Osteoblast (primary cell): ENCODE measurements around the gene DGKI. TPM values are rescaled to one million over a fixed set of nuclear protein-coding genes. Genes with fewer than 3 reads are reported as not detected.

Experiments used
- DNase-seq: peaks from one replicate; pipeline ENCODE4 v3.0.0; 2011; ENCODE audit warnings: low spot score, mixed read lengths; ENCODE audit not compliant: insufficient read length; ENCODE audit errors: missing footprints
- H2AFZ ChIP-seq: 2 replicates; pipeline ENCODE4 v1.6.0; 2011; ENCODE audit warnings: mild to moderate bottlenecking, low read length
- H3K27ac ChIP-seq: 2 replicates; pipeline ENCODE4 v1.5.1; 2011; ENCODE audit warnings: mild to moderate bottlenecking, low read depth, low read length, moderate library complexity
- H3K27me3 ChIP-seq: 2 replicates; pipeline ENCODE4 v1.6.0; 2012; ENCODE audit warnings: mild to moderate bottlenecking, control low read depth, inconsistent platforms, low read length, moderate library complexity; ENCODE audit not compliant: insufficient read depth
- H3K36me3 ChIP-seq: 2 replicates; pipeline ENCODE4 v1.5.1; 2011; ENCODE audit warnings: mild to moderate bottlenecking, low read length, control low read depth, moderate library complexity; ENCODE audit not compliant: insufficient read depth
- H3K4me1 ChIP-seq: 2 replicates; pipeline ENCODE4 v1.5.1; 2011; ENCODE audit warnings: mild to moderate bottlenecking, low read length, control low read depth, moderate library complexity; ENCODE audit not compliant: insufficient read depth
- H3K4me2 ChIP-seq: 2 replicates; pipeline ENCODE4 v1.6.0; 2011; ENCODE audit warnings: mild to moderate bottlenecking, low read length; ENCODE audit not compliant: insufficient read depth
- H3K4me3 ChIP-seq: fragments of 200-600 bp; sonication (generic); 3 replicates; pipeline ENCODE4 v1.5.1; 2012; ENCODE audit warnings: mild to moderate bottlenecking, low read length, inconsistent platforms; ENCODE audit not compliant: insufficient read depth
- H3K79me2 ChIP-seq: 2 replicates; pipeline ENCODE4 v1.6.0; 2012; ENCODE audit warnings: mild to moderate bottlenecking, low read length, control low read depth, inconsistent platforms; ENCODE audit not compliant: insufficient read depth
- H3K9me3 ChIP-seq: 2 replicates; pipeline ENCODE4 v1.5.1; 2011; ENCODE audit warnings: low read depth, low read length, control low read depth
- H4K20me1 ChIP-seq: 2 replicates; pipeline ENCODE4 v1.6.0; 2012; ENCODE audit warnings: mild to moderate bottlenecking, low read length, control low read depth; ENCODE audit not compliant: insufficient read depth
- CTCF ChIP-seq: IDR thresholded peaks from 2 replicates; pipeline ENCODE4 v1.5.1; 2011; ENCODE audit warnings: mild to moderate bottlenecking, low read depth, low read length, moderate library complexity; ENCODE audit errors: extremely low read depth
- total RNA-seq: library from RNA; depleted of rRNA; stranded (reverse); fragments of >200 nt; gene quantifications from 2 replicates; pipeline ENCODE4 v1.2.3, GENCODE V29; 2012

Gene DGKI
- total RNA-seq, 1 donor = 19.2 TPM

GRCh38 chr7:137867289-137867688, 20.5 kb upstream of the DGKI start:
- no peak for DNase-seq
- Histone ChIP-seq H3K27ac (no peak overlapping the region), H3K4me3 (no peak overlapping the region), H3K4me2 (no peak overlapping the region), H3K9me3 (no peaks in the 10 kb centered on the region), H3K27me3 (no peaks in the 10 kb centered on the region), H4K20me1 (no peaks in the 10 kb centered on the region), H3K79me2 (peaks cover 2% of the 10 kb centered on the region), H3K36me3 (peaks cover 69% of the 10 kb centered on the region), H3K4me1 (no peaks in the 10 kb centered on the region), H2AFZ (no peak overlapping the region)
- TF ChIP-seq CTCF = no peak

- H3K4me2 ChIP-seq = no peak overlapping the region
- no peaks in the 10 kb centered on the region for H3K27me3 ChIP-seq
- H3K27ac ChIP-seq = no peak overlapping the region
- H2AFZ ChIP-seq = no peak overlapping the region
- H3K36me3 ChIP-seq = peaks cover 70% of the 10 kb centered on the region
- no peaks in the 10 kb centered on the region for H3K4me1 ChIP-seq
- H3K79me2 ChIP-seq = peaks cover 2% of the 10 kb centered on the region
- no peak overlapping the region for H3K4me3 ChIP-seq
- DNase-seq = no peak
- TF ChIP-seq CTCF = no peak
- H3K9me3 ChIP-seq = no peaks in the 10 kb centered on the region
- no peaks in the 10 kb centered on the region for H4K20me1 ChIP-seq
Measured at GRCh38 chr7:137865764-137866163, 19.0 kb upstream of the DGKI start.

- no peak for DNase-seq
- H3K79me2 ChIP-seq = no peaks in the 10 kb centered on the region
- H3K4me3 ChIP-seq = no peak overlapping the region
- no peak for TF ChIP-seq CTCF
- H2AFZ ChIP-seq = no peak overlapping the region
- no peaks in the 10 kb centered on the region for H3K9me3 ChIP-seq
- H3K4me1 ChIP-seq = no peaks in the 10 kb centered on the region
- no peak overlapping the region for H3K27ac ChIP-seq
- no peaks in the 10 kb centered on the region for H3K27me3 ChIP-seq
- H4K20me1 ChIP-seq = no peaks in the 10 kb centered on the region
- H3K4me2 ChIP-seq = no peak overlapping the region
- peaks cover 71% of the 10 kb centered on the region for H3K36me3 ChIP-seq
Measured at GRCh38 chr7:137862964-137863363, 16.2 kb upstream of the DGKI start.

- Histone ChIP-seq H3K79me2 (no peaks in the 10 kb centered on the region), H3K4me3 (no peak overlapping the region), H3K4me2 (no peak overlapping the region), H3K27ac (no peak overlapping the region), H3K9me3 (no peaks in the 10 kb centered on the region), H3K4me1 (no peaks in the 10 kb centered on the region), H3K36me3 (peaks cover 65% of the 10 kb centered on the region), H4K20me1 (no peaks in the 10 kb centered on the region), H2AFZ (no peak overlapping the region), H3K27me3 (no peaks in the 10 kb centered on the region)
- no peak for TF ChIP-seq CTCF
- no peak for DNase-seq
Measured at GRCh38 chr7:137862358-137862757, 15.6 kb upstream of the DGKI start.
